NCI-H1436 treated with DMSO at 0.1 percent for 48 hours (cell line): ENCODE measurements around the gene PDE4D.
"Not testable (repeated sequence)": the region's sequence is repeated elsewhere in the genome, so short reads cannot be mapped to it uniquely, and the experiment has no call there.

ENCODE experiments used
- DNase-seq: peaks from one replicate; lab custom pipeline; 2025; lab: John Stamatoyannopoulos, UW

The PDE4D gene

GRCh38 chr5:59799668-59800346, 93.7 kb downstream of the PDE4D start:
- DNase-seq: peak; percentile 20

GRCh38 chr5:59798862-59799667, 94.5 kb downstream of the PDE4D start:
- no peak for DNase-seq

GRCh38 chr5:59795141-59795540, 98.4 kb downstream of the PDE4D start:
- DNase-seq: no peak

- no peak for DNase-seq
Observed at GRCh38 chr5:59792983-59793585, 100.4 kb downstream of the PDE4D start.

GRCh38 chr5:59791617-59792016, 101.9 kb downstream of the PDE4D start:
- no peak for DNase-seq

GRCh38 chr5:59790776-59791475, 102.6 kb downstream of the PDE4D start:
- DNase-seq: no peak

- no peak for DNase-seq
Observed at GRCh38 chr5:59790376-59790775, 103.2 kb downstream of the PDE4D start.

- DNase-seq: no peak
Observed at GRCh38 chr5:59789894-59790293, 103.6 kb downstream of the PDE4D start.

GRCh38 chr5:59789197-59789596, 104.3 kb downstream of the PDE4D start:
- no peak for DNase-seq

- no peak for DNase-seq
Observed at GRCh38 chr5:59786334-59786805, 107.2 kb downstream of the PDE4D start.

GRCh38 chr5:59785676-59786333, 107.7 kb downstream of the PDE4D start:
- DNase-seq: no peak

- DNase-seq: not testable (repeated sequence)
Observed at GRCh38 chr5:59784708-59785107, 108.8 kb downstream of the PDE4D start.

- no peak for DNase-seq
Observed at GRCh38 chr5:59783264-59783663, 110.3 kb downstream of the PDE4D start.

GRCh38 chr5:59782856-59783255, 110.7 kb downstream of the PDE4D start:
- no peak for DNase-seq

GRCh38 chr5:59779453-59779852, 114.1 kb downstream of the PDE4D start:
- DNase-seq: no peak

GRCh38 chr5:59777028-59777427, 116.5 kb downstream of the PDE4D start:
- no peak for DNase-seq

- no peak for DNase-seq
Observed at GRCh38 chr5:59773294-59773693, 120.2 kb downstream of the PDE4D start.

GRCh38 chr5:59772757-59773156, 120.8 kb downstream of the PDE4D start:
- no peak for DNase-seq

GRCh38 chr5:59772206-59772605, 121.3 kb downstream of the PDE4D start:
- no peak for DNase-seq

- DNase-seq: no peak
Observed at GRCh38 chr5:59770953-59771352, 122.6 kb downstream of the PDE4D start.

- no peak for DNase-seq
Observed at GRCh38 chr5:59769832-59770231, 123.7 kb downstream of the PDE4D start.

- DNase-seq: no peak
Observed at GRCh38 chr5:59769041-59769360, 124.5 kb downstream of the PDE4D start.
